Measurements from ENCODE around the gene RGS10.
"Not testable (repeated sequence)": the region's sequence is repeated elsewhere in the genome, so short reads cannot be mapped to it uniquely, and the experiment has no call there.

Gene RGS10, protein sequence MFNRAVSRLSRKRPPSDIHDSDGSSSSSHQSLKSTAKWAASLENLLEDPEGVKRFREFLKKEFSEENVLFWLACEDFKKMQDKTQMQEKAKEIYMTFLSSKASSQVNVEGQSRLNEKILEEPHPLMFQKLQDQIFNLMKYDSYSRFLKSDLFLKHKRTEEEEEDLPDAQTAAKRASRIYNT

DNA sequence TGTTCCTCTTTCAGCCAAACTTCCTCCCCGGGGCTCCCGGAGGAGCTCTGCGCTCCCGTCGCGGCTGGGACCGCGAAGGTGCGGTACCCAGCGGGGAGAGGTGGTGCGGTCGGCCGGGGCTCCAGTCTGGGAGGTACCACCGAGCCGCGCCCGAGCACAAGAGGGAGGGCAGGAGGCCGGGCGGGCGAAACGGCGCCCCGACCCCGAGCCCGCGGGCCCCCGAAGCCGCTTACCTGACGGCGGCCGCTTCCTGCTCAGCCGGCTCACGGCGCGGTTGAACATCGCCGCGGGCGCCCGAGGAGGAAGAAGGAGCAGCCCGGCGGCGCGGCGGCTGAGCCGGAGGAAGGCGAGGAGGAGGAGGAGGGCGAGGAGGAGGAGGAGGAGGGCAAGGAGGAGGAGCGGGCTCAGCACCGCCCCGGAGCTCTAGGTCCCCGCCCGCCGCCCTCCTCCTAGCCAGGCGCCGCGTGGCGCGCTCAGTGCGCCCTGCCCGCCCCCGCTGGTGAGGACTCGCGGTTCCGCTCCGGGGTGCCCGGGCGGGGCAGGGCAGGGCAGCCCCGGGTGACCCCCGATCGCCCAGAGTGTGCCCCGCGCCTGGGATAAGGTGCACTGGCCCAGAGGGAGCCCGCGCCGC is at the start of gene RGS10:
TSS of gene RGS10 (minus strand) at position 363 of the 631 bp plus-strand sequence. CDS start at position 282, 81 bp downstream.
- DNase-seq = peak; percentile 84

DNA sequence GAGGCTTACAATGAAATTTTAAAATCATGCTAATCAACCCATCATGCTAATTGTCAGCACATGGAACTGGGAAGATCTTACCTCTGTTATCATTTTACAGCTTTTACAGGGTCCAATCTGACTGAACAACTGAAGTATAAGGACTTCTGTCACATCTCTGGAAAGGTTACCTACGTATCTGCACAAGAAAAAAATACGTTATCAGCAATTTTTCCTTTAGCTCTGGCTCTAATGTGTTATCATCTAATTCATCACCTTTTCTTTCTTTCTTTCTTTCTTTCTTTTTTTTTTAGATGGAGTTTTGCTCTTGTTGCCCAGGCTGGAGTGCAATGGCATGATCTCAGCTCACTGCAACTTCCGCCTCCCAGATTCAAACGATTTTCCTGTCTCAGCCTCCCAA is 45.6 kb upstream of the RGS10 start:
- DNase-seq = no peak

DNA sequence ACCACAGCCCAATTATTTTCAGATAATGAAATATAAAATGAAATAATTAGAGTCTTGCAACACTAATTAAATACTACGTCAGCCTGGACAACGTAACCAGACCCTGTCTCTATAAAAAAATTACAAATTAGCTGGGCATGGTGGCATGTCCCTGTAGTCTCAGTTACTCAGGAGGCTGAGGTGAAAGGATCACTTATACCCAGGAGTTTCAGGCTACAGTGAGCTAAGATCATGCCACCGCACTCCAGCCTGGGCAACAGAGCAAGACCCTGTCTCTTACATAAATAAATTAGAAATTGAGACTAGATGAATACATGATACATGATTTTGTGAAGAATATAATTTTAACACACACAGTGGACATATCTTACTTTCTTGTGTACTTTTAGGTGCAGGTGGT is 35.8 kb upstream of the RGS10 start:
- DNase-seq = no peak

DNA sequence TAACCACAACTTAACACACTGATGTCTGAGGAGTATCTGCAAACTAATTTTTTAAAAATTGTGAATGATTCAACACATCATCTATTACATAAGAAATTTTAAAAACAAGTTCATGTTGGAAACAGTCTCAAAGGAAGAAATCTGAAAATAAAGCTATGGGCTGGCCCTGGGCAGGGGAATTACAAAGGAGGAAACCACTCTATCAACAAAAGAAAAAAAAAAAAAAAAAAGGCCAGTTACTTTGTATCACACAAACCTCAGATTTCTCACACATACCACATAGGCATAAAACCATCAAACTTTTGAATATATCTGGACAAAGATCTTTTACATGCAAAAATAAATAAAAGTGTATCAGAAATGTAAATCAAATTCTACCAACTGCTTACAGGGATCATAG is 33.5 kb upstream of the RGS10 start:
- DNase-seq = no peak

DNA sequence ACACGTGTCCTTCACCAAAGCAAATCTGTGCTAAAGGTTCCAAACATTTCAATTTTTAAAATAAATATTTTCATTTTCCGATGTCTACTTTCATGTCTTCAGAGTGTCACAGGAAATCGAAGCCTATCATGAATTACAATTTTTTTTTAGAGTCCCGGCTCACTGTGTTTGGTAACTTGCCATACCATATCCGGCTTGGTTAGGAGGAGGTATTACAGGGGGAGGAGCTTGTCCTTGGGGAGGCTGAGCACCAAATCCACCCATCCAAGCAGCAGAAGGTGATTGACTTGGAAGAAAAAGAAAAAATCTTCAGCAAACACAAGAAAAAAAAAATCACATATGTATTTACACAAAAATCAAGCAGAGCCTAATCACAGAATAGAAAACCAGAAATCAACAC is 33.0 kb upstream of the RGS10 start:
- peak; percentile 13 for DNase-seq

DNA sequence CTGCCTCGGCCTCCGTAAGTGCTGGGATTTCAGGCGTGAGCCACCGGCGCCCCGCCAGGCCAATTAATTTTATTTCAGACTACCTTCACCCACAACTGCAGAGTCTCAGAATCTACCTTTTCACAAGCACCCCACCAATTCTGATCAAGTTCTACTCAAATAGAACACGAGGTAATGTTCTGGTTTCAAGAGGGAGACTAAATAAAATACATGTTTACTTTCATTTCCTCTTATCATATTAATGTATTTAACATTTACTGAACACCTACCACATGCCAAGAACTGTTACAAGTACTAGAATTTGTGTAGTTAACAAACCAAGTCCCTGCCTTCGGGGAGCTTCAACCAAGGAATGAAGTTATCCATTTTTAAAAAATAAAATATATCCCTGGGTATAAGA is 25.5 kb upstream of the RGS10 start:
- no peak for DNase-seq

DNA sequence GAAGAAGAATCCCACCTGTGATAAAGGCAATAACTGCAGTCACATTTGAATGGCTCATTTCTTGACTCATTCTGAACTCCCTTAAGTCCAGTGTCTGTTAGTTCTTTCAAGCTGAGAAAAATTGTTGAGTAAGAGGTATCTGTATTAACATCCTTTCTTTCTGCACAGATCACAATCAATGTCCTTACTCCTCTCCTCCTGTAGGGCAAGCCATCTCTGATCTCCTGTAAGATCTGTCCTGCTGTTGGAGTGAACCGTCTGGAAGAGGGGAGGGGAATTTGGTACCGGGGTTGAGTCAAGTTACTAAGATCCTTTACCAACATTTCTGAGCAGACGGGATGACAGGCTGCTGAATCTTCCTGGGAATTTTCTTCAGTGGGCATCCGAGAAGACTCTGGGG is 19.6 kb upstream of the RGS10 start:
- no peak for DNase-seq

DNA sequence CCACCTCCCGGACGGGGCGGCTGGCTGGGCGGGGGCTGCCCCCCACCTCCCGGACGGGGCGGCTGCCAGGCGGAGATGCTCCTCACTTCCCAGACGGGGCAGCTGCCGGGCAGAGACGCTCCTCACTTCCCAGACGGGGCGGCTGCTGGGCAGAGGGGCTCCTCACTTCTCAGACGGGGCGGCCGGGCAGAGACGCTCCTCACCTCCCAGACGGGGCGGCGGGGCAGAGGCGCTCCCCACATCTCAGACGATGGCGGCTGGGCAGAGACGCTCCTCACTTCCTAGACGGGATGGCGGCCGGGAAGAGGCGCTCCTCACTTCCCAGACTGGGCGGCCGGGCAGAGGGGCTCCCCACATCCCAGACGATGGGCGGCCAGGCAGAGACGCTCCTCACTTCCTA is 17.0 kb upstream of the RGS10 start:
- not testable (repeated sequence) for DNase-seq

DNA sequence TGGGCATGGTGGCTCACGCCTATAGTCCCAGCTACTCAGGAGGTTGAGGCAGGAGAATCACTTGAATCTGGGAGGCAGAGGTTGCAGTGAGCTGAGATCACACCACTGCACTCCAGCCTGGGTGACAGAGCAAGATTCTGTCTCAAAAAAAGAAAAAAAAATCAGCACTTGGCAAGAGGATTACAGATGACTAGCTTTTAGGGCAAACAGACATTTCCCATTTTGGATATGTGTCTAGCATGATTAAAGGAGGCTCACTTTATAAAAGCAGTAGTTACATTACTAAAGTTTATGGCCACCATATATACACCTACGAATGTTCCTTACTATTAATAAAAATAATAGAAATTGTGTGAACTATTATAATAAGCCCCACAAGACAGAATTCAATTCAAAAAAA is 13.6 kb upstream of the RGS10 start:
- not testable (repeated sequence) for DNase-seq

DNA sequence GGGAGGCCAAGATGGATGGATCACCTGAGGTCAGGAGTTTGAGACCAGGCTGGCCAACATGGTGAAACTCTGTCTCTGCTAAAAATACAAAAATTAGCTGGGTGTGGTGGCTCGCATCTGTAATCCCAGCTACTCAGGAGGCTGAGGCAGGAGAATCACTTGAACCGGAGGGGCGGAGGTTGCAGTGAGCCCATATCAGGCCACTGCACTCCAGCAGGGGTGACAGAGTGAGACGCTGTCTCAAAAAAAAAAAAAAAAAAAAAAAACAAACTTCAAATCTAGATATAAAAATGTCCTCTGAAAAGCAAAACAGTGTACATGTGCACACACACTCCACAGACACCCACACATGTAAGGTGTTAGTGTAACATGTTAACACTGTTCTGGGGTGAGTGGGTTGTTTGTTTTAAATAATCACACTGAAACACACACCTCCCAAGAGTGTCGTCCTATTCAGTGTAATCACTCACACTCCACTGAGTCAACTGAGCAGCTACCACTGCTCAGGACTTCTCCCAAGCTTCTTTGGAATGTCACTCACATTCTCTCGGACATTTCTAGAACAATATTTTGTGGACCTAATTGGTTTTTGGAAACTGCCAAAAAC is 12.8 kb upstream of the RGS10 start:
- no peak for DNase-seq

DNA sequence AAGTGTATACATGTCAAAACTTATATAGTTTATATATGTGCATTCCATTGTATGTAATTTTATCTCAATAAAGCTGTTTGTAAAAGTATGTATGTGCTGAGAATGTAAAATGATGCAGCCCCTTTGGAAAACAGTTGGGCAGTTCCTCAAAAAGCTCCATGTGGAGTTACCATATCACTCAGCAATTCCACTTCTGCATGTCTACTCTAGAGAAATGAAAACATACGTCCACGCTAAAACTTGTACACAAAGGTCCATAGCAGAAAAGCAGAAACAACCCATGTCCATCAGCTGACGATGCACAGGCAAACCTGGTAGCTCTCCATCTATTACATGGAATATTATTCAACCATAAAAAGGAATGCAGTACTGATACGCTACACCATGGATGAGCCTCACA is 8.3 kb upstream of the RGS10 start:
- no peak for DNase-seq

DNA sequence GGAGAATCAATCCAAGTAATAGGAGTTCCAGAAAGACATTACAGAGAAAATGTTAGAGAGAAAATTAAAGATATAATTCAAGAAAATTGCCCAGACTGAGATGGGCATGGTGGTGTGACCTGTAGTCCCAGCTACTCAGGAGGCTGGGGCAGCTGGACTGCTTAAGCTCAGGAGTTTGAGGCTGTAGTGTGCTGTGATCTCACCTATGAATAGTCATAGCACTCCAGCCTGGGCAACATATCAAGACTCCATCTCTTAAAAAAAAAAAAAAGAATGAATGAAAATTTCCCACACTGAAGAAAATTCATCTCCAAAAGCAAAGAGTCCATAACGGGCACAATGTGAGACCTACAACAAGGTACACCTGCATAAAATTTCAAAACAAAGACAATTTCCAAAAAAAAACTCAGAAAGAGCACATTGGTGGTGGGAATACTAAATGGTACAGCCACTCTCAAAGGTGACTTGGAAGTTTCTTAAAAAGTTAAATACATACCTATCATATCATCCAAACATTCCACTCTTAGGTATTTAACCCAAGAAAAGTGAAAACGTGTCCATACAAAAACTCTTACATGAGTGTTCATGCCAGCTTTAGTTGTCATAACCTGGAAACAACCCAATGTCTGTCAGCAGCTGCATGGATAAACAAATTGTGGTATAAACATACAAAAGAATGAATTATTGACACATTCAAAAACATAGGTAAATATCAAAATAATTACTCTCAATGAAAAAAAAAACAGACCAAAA is 6.9 kb upstream of the RGS10 start:
- no peak for DNase-seq

DNA sequence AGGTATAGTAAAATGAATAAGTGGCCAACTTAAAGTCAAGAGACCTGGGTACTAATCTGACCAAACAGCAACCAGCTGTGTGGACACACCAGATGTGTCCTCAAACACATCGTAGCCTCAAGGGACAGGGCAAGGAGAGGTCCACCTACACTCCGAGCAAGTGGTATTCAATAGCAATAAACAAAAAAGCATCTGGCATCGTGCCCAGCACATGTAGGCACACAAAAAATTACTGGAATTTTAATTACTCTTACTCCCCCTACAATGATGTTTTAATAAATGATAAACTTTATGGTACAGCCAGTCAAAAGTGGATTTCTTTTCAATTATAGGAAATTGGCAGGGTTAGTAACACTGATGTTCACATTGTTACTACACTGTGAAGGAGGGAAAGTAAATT is 3.5 kb upstream of the RGS10 start:
- DNase-seq = peak; percentile 57

DNA sequence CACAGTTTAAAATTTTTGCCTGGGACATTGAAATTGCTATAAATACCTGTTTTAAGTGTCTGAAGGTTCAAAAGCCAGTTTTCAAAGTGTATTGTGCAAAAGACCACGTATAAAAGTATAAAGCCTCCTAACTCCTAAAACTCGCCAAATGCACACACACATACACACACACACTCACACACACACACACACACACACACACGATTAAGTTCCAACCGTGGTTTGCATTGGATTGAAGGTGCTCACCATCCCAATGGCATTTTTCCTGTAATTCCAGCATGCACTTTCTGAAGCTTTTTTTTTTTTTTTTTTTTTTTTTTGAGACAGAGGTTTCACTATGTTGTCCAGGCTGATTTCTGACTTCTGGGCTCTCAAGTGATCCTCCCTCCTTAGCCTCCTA is 2.8 kb upstream of the RGS10 start:
- DNase-seq = no peak

DNA sequence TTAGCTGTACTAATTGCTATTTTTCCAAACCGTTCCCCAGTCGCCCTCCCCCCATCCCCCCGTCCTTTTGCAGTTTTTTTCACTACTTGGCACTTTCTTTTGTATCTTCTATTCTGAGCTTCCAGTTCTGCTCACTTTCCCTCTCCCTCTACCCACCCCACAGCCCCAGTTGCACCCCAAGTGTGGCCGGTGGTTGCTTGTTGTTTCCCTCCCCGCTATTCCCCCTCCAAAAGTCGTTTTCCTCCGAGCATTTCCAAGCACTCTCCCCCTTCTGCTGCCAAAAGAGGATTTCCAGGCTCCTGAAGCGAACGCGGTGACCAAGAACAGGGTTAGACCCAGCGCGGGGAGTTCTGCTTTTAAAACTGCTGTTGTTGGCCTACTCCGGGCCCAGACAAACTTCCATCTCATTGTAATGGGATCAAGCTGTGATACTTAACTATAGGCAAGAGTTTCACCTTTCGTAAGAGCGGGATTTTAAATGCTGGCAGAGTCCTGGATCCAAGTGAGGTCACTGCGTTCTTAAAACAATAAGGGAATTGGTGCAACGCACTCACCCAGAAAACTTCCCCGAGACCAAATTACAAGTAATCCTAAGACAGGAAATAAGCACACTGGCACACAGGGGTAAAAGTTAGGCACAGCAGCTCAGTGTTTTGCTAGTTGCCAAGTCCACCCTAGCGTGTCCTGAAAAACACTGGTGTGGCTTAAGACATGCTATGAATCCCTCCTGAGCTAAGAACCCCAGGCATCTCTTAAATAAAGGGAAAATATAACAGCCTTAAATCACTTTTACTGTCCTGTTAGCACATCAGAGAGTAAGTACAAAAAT is 1.5 kb upstream of the RGS10 start:
- peak; percentile 44 for DNase-seq

DNA sequence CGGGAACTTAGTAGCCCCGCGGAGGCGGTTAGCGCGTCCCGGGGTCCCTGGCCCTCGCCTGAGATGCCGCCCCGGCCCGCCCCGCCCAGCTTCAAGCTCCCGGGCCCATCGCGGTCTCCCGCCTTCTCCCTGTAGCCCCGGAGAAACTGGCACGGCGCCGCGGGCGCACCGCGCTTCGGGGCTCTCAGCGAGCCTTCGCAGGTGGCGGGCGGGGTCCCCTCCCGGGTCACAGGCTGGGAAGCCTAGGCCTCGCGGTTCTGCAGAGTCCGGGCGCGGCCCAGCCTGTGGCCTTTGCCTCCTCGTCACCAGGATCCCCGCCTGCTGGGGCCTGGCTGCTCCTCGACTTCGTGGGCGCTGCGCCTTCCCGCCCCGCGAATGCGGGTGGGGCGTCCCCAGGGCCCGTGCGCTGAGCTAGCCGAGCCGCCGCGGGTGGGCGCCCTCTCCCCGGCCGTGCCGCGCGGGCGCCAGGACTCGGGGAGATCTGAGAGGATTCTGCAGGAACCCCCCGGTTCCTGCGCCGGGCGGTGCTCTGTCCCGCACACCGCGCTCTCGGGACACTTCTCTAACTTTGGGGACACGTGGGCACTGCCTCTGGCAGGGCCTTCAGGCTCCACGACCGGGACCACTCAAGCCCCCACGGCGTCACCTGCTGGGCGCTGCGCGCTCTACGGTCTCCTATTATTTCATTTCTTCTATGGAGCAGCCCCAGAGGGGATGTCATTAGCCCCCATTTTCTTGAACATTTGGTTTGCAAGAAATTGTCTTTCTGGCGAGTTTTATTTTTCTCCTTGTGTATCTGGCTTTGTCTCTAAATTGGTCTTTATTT is 682 bp upstream of the RGS10 start:
- DNase-seq = peak; percentile 64

DNA sequence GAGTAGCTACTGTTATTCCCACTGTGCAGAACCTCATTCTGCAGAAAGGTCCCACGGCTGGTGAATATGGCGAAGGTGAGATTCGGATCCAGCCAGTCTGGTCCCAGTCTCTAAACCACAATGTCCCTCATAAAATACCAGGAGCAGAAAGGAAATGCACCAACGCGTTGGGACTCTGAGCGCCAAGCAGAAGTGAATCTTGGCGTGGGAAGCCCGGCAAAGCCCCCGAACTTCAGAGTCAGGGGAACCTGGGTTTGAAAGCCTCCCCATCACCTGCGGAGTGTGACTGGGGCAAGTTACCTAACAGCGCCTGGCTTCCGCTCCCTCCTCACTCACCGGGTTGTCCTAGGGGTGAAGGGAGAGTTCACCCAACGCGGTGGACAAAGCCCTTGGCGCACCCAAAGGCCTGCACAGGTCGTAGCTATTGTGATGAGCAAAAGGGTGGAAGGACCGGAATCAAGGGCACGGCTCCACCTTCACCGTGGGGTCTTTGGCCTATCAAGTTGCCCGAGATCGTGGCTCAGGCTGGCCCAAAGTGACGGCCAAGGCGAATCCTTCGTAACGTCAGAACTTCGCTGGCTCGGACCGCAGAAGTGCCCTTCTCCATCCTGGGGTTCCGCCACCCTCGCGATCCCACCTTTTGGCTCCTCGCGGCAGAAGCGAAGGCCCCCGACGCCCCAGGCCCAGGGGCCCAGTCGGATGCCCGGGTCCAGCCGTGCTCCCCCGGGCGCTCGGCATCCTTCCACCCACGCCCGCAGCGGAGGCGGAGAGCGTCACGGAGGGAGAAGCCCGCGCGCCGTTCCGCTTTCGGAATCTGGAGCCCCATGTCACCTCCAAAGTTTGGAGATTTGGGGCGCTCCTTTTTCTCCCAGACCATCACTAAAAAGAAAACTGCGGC is 811 bp downstream of the RGS10 start:
- DNase-seq = no peak

DNA sequence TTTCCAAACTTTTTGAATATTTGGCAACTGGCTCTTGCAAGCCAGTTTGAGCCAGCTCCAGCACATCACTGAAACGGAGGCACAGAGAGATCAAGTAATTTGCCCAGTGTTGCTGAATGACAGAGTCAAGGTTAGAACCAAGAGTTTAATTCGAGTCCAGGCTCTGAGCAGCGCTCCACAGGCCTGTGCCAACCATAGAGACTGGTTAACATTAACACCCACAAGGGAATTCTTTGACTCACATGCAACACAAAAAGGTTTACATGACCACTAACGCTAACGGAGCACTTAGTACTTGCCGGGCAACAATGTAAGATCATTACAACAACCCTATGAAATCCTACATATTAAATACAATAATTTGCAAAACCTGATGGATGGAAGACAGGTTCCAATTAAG is 1.5 kb downstream of the RGS10 start:
- peak; percentile 38 for DNase-seq

DNA sequence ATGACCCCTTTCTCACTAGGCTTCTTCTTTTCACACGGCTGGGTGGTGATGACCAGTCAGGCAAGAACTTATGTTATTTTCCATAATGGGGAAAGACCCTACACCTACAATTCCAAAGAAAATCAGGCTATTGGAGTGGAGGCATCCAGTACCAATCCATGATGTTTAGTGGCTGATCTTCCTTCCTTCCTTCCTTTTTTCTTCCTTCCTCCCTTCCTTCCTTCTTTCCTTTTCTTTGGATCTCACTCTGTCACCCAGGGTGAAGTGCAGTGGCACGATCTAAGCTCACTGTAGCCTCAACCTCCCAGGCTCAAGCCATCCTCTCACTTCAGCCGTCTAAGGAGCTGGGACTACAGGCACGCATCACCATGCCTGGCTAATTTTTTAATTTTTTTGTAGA is 2.5 kb downstream of the RGS10 start:
- DNase-seq = no peak

DNA sequence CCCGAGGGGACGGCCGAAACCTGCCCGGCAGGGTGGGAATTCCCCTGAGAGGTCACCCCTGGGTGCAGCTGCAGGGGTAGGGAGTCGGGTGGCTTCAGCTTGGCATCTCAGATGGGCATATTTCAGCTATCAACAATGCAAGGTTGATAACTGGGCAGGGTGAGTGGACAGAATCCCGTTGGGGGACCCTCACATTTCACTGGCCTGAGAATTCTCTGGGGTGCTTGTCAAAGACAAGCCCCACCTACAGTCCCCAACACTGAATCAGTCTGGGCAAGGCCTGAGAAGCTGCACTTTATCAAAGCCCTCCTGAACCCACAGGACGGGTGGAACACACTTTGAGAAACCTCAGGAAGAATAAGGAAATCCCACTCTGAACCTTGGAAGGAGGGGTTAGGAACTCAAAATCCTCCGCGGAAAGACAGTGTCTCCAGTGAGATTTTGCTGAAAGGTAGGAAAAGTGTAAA is 3.1 kb downstream of the RGS10 start:
- DNase-seq = no peak

All from fibroblast of skin of right quadriceps (primary cell).